Measurements from ENCODE around the gene HTR1B.

The HTR1B gene

GRCh38 chr6:77464495-77464867 lies 1.2 kb upstream of the HTR1B start:
- H3K4me1 Mint-ChIP-seq (ENCODE audit: low read depth), result peaks cover 9% of the 10 kb centered on the region

GRCh38 chr6:77463861-77464494 lies 687 bp upstream of the HTR1B start:
- no peak for DNase-seq (ENCODE audit: low spot score)
- peaks cover 9% of the 10 kb centered on the region for H3K4me1 Mint-ChIP-seq (ENCODE audit: low read depth)
- H3K27me3 Mint-ChIP-seq (ENCODE audit: low read depth), result peaks cover 60% of the 10 kb centered on the region
- H3K27ac Mint-ChIP-seq, result no peak overlapping the region
- H3K9me3 Mint-ChIP-seq, result peaks cover 8% of the 10 kb centered on the region
- H3K4me3 Mint-ChIP-seq, result no peak overlapping the region
- H3K36me3 Mint-ChIP-seq (ENCODE audit: low read depth), result peaks cover 3% of the 10 kb centered on the region

More at GRCh38 chr6:77464495-77464867, 1.2 kb upstream of the HTR1B start:
- H3K4me3 Mint-ChIP-seq, result no peak overlapping the region
- H3K27me3 Mint-ChIP-seq (ENCODE audit: low read depth), result peaks cover 60% of the 10 kb centered on the region
- peaks cover 8% of the 10 kb centered on the region for H3K9me3 Mint-ChIP-seq
- H3K36me3 Mint-ChIP-seq (ENCODE audit: low read depth), result peaks cover 3% of the 10 kb centered on the region
- H3K27ac Mint-ChIP-seq, result no peak overlapping the region
- DNase-seq (ENCODE audit: low spot score), result no peak

GRCh38 chr6:77462359-77463307 lies 658 bp downstream of the HTR1B start:
- Mint-ChIP-seq H3K4me3 (peak overlapping the region; percentile 30), H3K4me1 (ENCODE audit: low read depth) (peaks cover 9% of the 10 kb centered on the region), H3K27ac (no peak overlapping the region), H3K36me3 (ENCODE audit: low read depth) (peaks cover 3% of the 10 kb centered on the region), H3K27me3 (ENCODE audit: low read depth) (peaks cover 59% of the 10 kb centered on the region), H3K9me3 (peaks cover 8% of the 10 kb centered on the region)
- DNase-seq (ENCODE audit: low spot score), result no peak

- Mint-ChIP-seq H3K27ac (no peak overlapping the region), H3K36me3 (ENCODE audit: low read depth) (peaks cover 3% of the 10 kb centered on the region), H3K4me1 (ENCODE audit: low read depth) (peaks cover 9% of the 10 kb centered on the region), H3K4me3 (no peak overlapping the region), H3K27me3 (ENCODE audit: low read depth) (peaks cover 55% of the 10 kb centered on the region), H3K9me3 (peaks cover 8% of the 10 kb centered on the region)
- no peak for DNase-seq (ENCODE audit: low spot score)
These were observed 1.5 kb downstream of the HTR1B start for GRCh38 chr6:77461796-77462195.

GRCh38 chr6:77458421-77458820 lies 4.9 kb downstream of the HTR1B start:
- Mint-ChIP-seq H3K27ac (no peak overlapping the region), H3K4me3 (no peak overlapping the region), H3K27me3 (ENCODE audit: low read depth) (peaks cover 26% of the 10 kb centered on the region), H3K4me1 (ENCODE audit: low read depth) (peaks cover 3% of the 10 kb centered on the region), H3K36me3 (ENCODE audit: low read depth) (no peaks in the 10 kb centered on the region), H3K9me3 (peaks cover 4% of the 10 kb centered on the region)
- no peak for DNase-seq (ENCODE audit: low spot score)

GRCh38 chr6:77457720-77458349 lies 5.5 kb downstream of the HTR1B start:
- no peak overlapping the region for H3K27ac Mint-ChIP-seq
- H3K27me3 Mint-ChIP-seq (ENCODE audit: low read depth), result peaks cover 20% of the 10 kb centered on the region
- no peak for DNase-seq (ENCODE audit: low spot score)

GRCh38 chr6:77456531-77457248 lies 6.6 kb downstream of the HTR1B start:
- H3K36me3 Mint-ChIP-seq (ENCODE audit: low read depth), result no peaks in the 10 kb centered on the region
- H3K27ac Mint-ChIP-seq, result no peak overlapping the region
- no peak for DNase-seq (ENCODE audit: low spot score)
- H3K4me1 Mint-ChIP-seq (ENCODE audit: low read depth), result no peaks in the 10 kb centered on the region
- H3K9me3 Mint-ChIP-seq, result no peaks in the 10 kb centered on the region
- no peak overlapping the region for H3K4me3 Mint-ChIP-seq
- peaks cover 9% of the 10 kb centered on the region for H3K27me3 Mint-ChIP-seq (ENCODE audit: low read depth)

More at GRCh38 chr6:77457720-77458349, 5.5 kb downstream of the HTR1B start:
- Mint-ChIP-seq H3K4me3 (no peak overlapping the region), H3K4me1 (ENCODE audit: low read depth) (peaks cover under 1% of the 10 kb centered on the region), H3K9me3 (peaks cover 2% of the 10 kb centered on the region), H3K36me3 (ENCODE audit: low read depth) (no peaks in the 10 kb centered on the region)

- Mint-ChIP-seq H3K9me3 (no peaks in the 10 kb centered on the region), H3K4me3 (no peak overlapping the region), H3K27me3 (ENCODE audit: low read depth) (no peaks in the 10 kb centered on the region), H3K27ac (no peak overlapping the region), H3K4me1 (ENCODE audit: low read depth) (no peaks in the 10 kb centered on the region), H3K36me3 (ENCODE audit: low read depth) (no peaks in the 10 kb centered on the region)
- DNase-seq (ENCODE audit: low spot score), result no peak
These were observed 8.0 kb downstream of the HTR1B start for GRCh38 chr6:77455271-77455670.

- H3K27me3 Mint-ChIP-seq (ENCODE audit: low read depth), result no peaks in the 10 kb centered on the region
- H3K36me3 Mint-ChIP-seq (ENCODE audit: low read depth), result no peaks in the 10 kb centered on the region
- DNase-seq (ENCODE audit: low spot score), result no peak
- H3K9me3 Mint-ChIP-seq, result no peaks in the 10 kb centered on the region
- H3K4me3 Mint-ChIP-seq, result no peak overlapping the region
- no peak overlapping the region for H3K27ac Mint-ChIP-seq
- no peaks in the 10 kb centered on the region for H3K4me1 Mint-ChIP-seq (ENCODE audit: low read depth)
These were observed 8.9 kb downstream of the HTR1B start for GRCh38 chr6:77454386-77454785.

GRCh38 chr6:77451466-77451865 lies 11.8 kb downstream of the HTR1B start:
- H3K4me3 Mint-ChIP-seq, result no peak overlapping the region
- H3K4me1 Mint-ChIP-seq (ENCODE audit: low read depth), result no peaks in the 10 kb centered on the region
- no peak overlapping the region for H3K27ac Mint-ChIP-seq
- H3K27me3 Mint-ChIP-seq (ENCODE audit: low read depth), result no peaks in the 10 kb centered on the region
- H3K36me3 Mint-ChIP-seq (ENCODE audit: low read depth), result no peaks in the 10 kb centered on the region
- DNase-seq (ENCODE audit: low spot score), result no peak
- no peaks in the 10 kb centered on the region for H3K9me3 Mint-ChIP-seq

GRCh38 chr6:77450924-77451323 lies 12.4 kb downstream of the HTR1B start:
- no peak overlapping the region for H3K27ac Mint-ChIP-seq

GRCh38 chr6:77448546-77448945 lies 14.7 kb downstream of the HTR1B start:
- Mint-ChIP-seq H3K27me3 (ENCODE audit: low read depth) (no peaks in the 10 kb centered on the region), H3K9me3 (no peaks in the 10 kb centered on the region), H3K36me3 (ENCODE audit: low read depth) (no peaks in the 10 kb centered on the region), H3K4me3 (no peak overlapping the region), H3K27ac (no peak overlapping the region), H3K4me1 (ENCODE audit: low read depth) (no peaks in the 10 kb centered on the region)
- DNase-seq (ENCODE audit: low spot score), result no peak

More at GRCh38 chr6:77450924-77451323, 12.4 kb downstream of the HTR1B start:
- H3K4me1 Mint-ChIP-seq (ENCODE audit: low read depth), result no peaks in the 10 kb centered on the region
- H3K27me3 Mint-ChIP-seq (ENCODE audit: low read depth), result no peaks in the 10 kb centered on the region
- H3K9me3 Mint-ChIP-seq, result no peaks in the 10 kb centered on the region
- no peaks in the 10 kb centered on the region for H3K36me3 Mint-ChIP-seq (ENCODE audit: low read depth)
- H3K4me3 Mint-ChIP-seq, result no peak overlapping the region
- DNase-seq (ENCODE audit: low spot score), result no peak

GRCh38 chr6:77447254-77447653 lies 16.0 kb downstream of the HTR1B start:
- Mint-ChIP-seq H3K27me3 (ENCODE audit: low read depth) (no peaks in the 10 kb centered on the region), H3K36me3 (ENCODE audit: low read depth) (no peaks in the 10 kb centered on the region), H3K9me3 (no peaks in the 10 kb centered on the region), H3K4me1 (ENCODE audit: low read depth) (no peaks in the 10 kb centered on the region), H3K27ac (no peak overlapping the region), H3K4me3 (no peak overlapping the region)
- DNase-seq (ENCODE audit: low spot score), result no peak

Measured in T-helper 2 cell treated with Interferon-gamma antibody and Interleukin-4, amounts not matched to agents 5 μg/mL and 100 μg/mL, for 36 hours (primary cell).